Measurements from ENCODE around the gene MAP2K3.
A peak's percentile ranks its signal among the peaks of the same experiment; 100 is the strongest.
"Not testable (repeated sequence)": the region's sequence is repeated elsewhere in the genome, so short reads cannot be mapped to it uniquely, and the experiment has no call there.

Gene MAP2K3

GRCh38 chr17:21337981-21338625, 53.6 kb downstream of the MAP2K3 start:
- not testable (repeated sequence) for DNase-seq

- DNase-seq = no peak
These were observed 54.5 kb downstream of the MAP2K3 start for GRCh38 chr17:21339011-21339410.

GRCh38 chr17:21339571-21339970, 55.1 kb downstream of the MAP2K3 start:
- DNase-seq = not testable (repeated sequence)

- not testable (repeated sequence) for DNase-seq
These were observed 55.9 kb downstream of the MAP2K3 start for GRCh38 chr17:21340407-21340806.

- DNase-seq = not testable (repeated sequence)
These were observed 56.8 kb downstream of the MAP2K3 start for GRCh38 chr17:21341279-21341678.

GRCh38 chr17:21341925-21342540, 57.5 kb downstream of the MAP2K3 start:
- DNase-seq = not testable (repeated sequence)

GRCh38 chr17:21343061-21343949, 58.8 kb downstream of the MAP2K3 start:
- not testable (repeated sequence) for DNase-seq

- not testable (repeated sequence) for DNase-seq
These were observed 60.3 kb downstream of the MAP2K3 start for GRCh38 chr17:21344801-21345200.

- no peak for DNase-seq
These were observed 60.7 kb downstream of the MAP2K3 start for GRCh38 chr17:21345236-21345635.

- not testable (repeated sequence) for DNase-seq
These were observed 61.6 kb downstream of the MAP2K3 start for GRCh38 chr17:21346107-21346506.

GRCh38 chr17:21346651-21347250, 62.2 kb downstream of the MAP2K3 start:
- not testable (repeated sequence) for DNase-seq

- DNase-seq = not testable (repeated sequence)
These were observed 63.1 kb downstream of the MAP2K3 start for GRCh38 chr17:21347660-21348059.

GRCh38 chr17:21348081-21348925, 63.8 kb downstream of the MAP2K3 start:
- not testable (repeated sequence) for DNase-seq

- DNase-seq = not testable (repeated sequence)
These were observed 64.4 kb downstream of the MAP2K3 start for GRCh38 chr17:21348926-21349261.

- not testable (repeated sequence) for DNase-seq
These were observed 65.0 kb downstream of the MAP2K3 start for GRCh38 chr17:21349358-21350050.

- DNase-seq = not testable (repeated sequence)
These were observed 66.0 kb downstream of the MAP2K3 start for GRCh38 chr17:21350495-21350894.

GRCh38 chr17:21351366-21352065, 67.0 kb downstream of the MAP2K3 start:
- DNase-seq = no peak

GRCh38 chr17:21352221-21352980, 67.9 kb downstream of the MAP2K3 start:
- DNase-seq = no peak

- no peak for DNase-seq
These were observed 68.4 kb downstream of the MAP2K3 start for GRCh38 chr17:21352981-21353265.

- peak; percentile 91 for DNase-seq
These were observed 69.0 kb downstream of the MAP2K3 start for GRCh38 chr17:21353326-21354010.
